ENCODE measurements around the gene GPA33. TPM values are rescaled to one million over a fixed set of nuclear protein-coding genes. Genes with fewer than 3 reads are reported as not detected.

Gene GPA33
- total and polyA plus RNA-seq, 12 donors: 0.15 to 5.8 (median 1.1) TPM; not detected in 1

- ATAC-seq (peak in 4 of 8 donors; percentile 29 to 57 (median 40)), DNase-seq (no peak)
- intact Hi-C loops (cut with DNase I): no loop called here
- TF ChIP-seq CTCF (IDR thresholded peaks at IDR 0.05): no peak
- H3K9me3 ChIP-seq: peaks cover 0 to 9% (median 0%) of the 10 kb centered on the region in 11 donors
- H3K4me1 ChIP-seq: peaks cover 0 to 41% (median 9%) of the 10 kb centered on the region in 9 donors
- 80 to 84% methylated on average over 4 of the region's 4 CpGs for WGBS, 2 donors
- no peaks in the 10 kb centered on the region for H3K27me3 ChIP-seq
- H3K4me3 ChIP-seq: no peak overlapping the region
- peaks cover 0 to 43% (median 0%) of the 10 kb centered on the region in 9 donors for H3K36me3 ChIP-seq
- H3K27ac ChIP-seq: no peak overlapping the region
Measured at GRCh38 chr1:167111868-167112709, 21.9 kb upstream of the GPA33 start.

GRCh38 chr1:167110586-167110985, 20.4 kb upstream of the GPA33 start:
- Histone ChIP-seq H3K36me3 (peaks cover 0 to 45% (median 0%) of the 10 kb centered on the region in 9 donors), H3K9me3 (peaks cover 0 to 9% (median 0%) of the 10 kb centered on the region in 11 donors), H3K4me1 (peaks cover 0 to 52% (median 10%) of the 10 kb centered on the region in 9 donors), H3K27me3 (no peaks in the 10 kb centered on the region), H3K4me3 (no peak overlapping the region), H3K27ac (no peak overlapping the region)
- ATAC-seq (no peak), DNase-seq (no peak)
- 79 to 96% methylated on average over 3 of the region's 3 CpGs for WGBS, 2 donors
- intact Hi-C loops (cut with DNase I): no loop called here
- no peak for TF ChIP-seq CTCF (IDR thresholded peaks at IDR 0.05)

- peaks cover 0 to 9% (median 0%) of the 10 kb centered on the region in 11 donors for H3K9me3 ChIP-seq
- peak overlapping the region in 5 of 10 donors; percentile 22 to 53 (median 25) for H3K27ac ChIP-seq
- DNase-seq (no peak), ATAC-seq (peak in 6 of 8 donors; percentile 15 to 64 (median 41))
- H3K27me3 ChIP-seq: no peaks in the 10 kb centered on the region
- no peak overlapping the region for H3K4me3 ChIP-seq
- intact Hi-C loops (cut with DNase I): no loop called here
- WGBS, 2 donors: 36 to 45% methylated on average over 2 of the region's 2 CpGs
- no peak for TF ChIP-seq CTCF (IDR thresholded peaks at IDR 0.05)
- H3K4me1 ChIP-seq: peaks cover 0 to 66% (median 19%) of the 10 kb centered on the region in 9 donors
- peaks cover 0 to 46% (median 0%) of the 10 kb centered on the region in 9 donors for H3K36me3 ChIP-seq
Measured at GRCh38 chr1:167109125-167109524, 18.9 kb upstream of the GPA33 start.

GRCh38 chr1:167107456-167107855, 17.3 kb upstream of the GPA33 start:
- H3K4me1 ChIP-seq: peaks cover 0 to 80% (median 26%) of the 10 kb centered on the region in 9 donors
- peak overlapping the region in 9 of 10 donors; percentile 13 to 68 (median 42) for H3K27ac ChIP-seq
- intact Hi-C loops (cut with DNase I): no loop called here
- peaks cover 0 to 3% (median 0%) of the 10 kb centered on the region in 7 donors for H3K27me3 ChIP-seq
- ATAC-seq (peak in 5 of 8 donors; percentile 46 to 76 (median 65)), DNase-seq (no peak)
- H3K36me3 ChIP-seq: peaks cover 0 to 33% (median 0%) of the 10 kb centered on the region in 9 donors
- H3K4me3 ChIP-seq: no peak overlapping the region
- H3K9me3 ChIP-seq: peaks cover 0 to 9% (median 0%) of the 10 kb centered on the region in 11 donors
- TF ChIP-seq CTCF (IDR thresholded peaks at IDR 0.05): no peak

Measured in heart right ventricle (tissue), 16 donors.